ENCODE data around the gene DYRK1A.

DYRK1A gene

DNA sequence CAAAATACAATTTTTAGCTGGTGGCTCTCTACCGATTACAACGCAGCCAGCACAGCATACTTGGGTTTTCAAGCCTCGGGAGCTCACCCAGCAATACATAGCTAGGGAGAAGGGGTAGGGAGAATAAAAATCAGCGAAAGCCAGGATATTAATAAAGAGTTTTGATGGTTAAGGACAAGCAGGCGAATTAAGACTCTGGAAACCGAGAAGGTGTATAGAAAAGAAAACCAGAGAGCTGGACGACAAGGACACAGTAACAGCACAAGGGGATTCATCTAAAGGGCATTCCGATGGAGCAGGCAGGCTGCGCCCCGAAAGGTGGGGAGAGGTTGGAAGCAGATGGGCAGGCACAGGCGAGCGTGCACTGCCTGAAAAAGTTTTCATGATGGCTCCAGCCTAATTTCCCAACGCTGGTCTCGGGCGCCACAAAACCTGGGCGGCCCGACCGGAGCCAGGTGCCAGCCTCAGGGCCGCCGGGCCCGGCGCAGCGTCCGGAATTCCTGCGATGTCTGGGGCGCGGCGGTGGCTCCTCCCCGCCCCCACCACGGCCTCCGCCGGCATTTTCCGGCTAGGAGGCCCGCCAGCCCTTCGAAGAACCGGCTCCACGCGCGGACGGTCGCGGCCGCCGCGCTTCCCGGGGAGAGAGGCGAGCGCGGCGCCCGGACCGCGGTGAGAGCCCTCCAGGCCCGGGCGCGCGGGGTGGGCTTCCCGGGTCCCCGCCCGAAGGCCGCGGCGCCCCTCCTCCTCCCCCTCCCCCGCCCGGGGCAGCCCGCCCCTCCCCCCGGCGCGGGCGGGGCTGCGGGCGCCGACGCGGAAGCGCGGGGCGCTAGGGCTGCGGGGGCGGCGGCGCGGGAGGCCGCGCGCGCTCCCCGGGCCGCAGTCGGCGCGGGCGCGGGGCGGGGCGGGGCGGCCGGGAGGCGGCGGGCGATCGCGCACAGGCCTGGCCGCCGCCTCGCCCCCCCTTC, 774 bp upstream of the DYRK1A start:
- no peak for DNase-seq (ENCODE audit: low read depth, low spot score)

DNA sequence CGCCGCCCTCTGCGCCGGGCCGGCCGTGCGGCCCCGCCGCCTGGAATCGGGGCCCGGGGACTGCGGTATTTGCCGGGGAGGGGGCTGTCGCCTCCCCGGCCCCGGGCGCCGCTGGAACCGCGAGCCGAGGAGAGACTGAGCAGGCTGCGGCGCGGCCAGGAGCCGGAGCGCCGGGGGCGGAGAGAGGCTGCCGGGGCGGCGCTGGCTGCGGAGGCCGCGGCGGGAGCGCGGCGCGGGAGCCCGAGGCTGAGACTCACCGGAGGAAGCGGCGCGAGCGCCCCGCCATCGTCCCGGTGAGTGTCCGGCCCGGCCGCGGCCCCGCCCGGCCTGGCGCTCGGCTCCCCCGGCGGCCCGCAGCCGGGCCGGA, 746 bp downstream of the DYRK1A start:
- DNase-seq (ENCODE audit: low read depth, low spot score): no peak

DNA sequence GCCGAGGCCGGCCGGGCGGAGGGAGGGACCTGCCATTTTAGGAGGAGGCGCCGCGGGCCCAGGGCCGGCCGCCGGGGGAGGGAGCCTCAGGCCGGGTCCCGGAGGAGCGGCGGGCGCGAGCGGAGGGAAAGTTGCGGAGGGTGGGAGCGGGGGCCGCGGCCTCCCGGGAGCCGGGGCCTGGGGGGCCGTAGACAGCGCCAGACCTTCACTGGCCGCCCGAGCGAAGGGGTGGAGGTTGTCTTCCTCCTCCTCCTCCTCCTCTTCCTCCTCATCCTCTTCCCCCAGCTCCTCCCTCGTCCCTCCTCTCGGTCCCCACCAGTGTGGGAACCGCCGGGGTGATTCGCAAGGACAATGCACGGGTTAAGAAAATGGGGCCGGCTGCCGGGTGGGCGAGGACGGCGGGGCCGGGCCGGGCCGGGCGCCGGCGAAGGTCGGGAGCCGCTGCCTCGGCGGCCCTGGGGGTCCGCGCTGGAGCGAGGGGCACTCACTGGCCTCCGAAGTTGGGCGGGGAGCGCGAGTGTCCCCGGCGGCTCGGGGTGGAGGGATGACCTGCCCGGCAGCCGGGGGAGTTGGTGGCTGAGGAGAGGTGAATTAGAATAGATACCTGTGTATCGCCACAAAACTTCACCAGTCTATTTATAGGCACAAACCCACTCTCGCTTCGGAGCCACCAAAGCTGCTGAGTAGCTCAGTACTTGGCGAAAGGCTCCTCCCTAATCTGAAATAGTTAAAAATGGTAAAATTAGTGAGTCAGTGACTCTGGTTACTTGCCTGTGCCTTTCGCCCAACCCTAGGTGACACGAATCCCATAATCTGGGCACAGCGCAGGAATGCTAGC, 1.3 kb downstream of the DYRK1A start:
- DNase-seq (ENCODE audit: low read depth, low spot score): no peak

GRCh38 chr21:37368541-37369279, 2.1 kb downstream of the DYRK1A start:
- DNase-seq (ENCODE audit: low read depth, low spot score): no peak

DNA sequence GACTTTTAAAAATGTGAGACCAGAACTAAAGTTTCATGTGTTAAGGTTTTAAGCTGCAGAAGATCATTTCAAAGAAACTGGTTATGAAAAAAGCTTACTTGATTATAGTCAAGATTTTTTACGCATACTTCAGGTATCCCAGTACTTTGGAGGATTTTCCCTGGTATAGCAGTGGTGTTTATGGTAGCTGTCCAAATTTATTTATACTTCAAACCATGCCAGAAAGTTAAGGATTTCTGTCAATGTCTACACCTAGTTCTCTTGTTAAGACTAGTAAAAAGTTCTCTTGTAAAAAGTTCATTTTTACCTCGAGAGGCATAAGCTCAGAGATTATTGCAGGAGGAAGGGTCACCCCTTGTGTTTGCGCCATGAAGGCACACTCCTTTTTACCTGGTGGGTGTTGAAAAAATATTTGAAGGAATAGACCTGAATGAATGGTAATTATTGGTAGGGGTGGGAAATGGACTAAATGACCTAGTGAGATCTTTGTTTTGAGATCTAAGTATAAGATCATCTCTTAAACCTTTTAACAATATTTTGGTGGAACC, 2.8 kb downstream of the DYRK1A start:
- no peak for DNase-seq (ENCODE audit: low read depth, low spot score)

DNA sequence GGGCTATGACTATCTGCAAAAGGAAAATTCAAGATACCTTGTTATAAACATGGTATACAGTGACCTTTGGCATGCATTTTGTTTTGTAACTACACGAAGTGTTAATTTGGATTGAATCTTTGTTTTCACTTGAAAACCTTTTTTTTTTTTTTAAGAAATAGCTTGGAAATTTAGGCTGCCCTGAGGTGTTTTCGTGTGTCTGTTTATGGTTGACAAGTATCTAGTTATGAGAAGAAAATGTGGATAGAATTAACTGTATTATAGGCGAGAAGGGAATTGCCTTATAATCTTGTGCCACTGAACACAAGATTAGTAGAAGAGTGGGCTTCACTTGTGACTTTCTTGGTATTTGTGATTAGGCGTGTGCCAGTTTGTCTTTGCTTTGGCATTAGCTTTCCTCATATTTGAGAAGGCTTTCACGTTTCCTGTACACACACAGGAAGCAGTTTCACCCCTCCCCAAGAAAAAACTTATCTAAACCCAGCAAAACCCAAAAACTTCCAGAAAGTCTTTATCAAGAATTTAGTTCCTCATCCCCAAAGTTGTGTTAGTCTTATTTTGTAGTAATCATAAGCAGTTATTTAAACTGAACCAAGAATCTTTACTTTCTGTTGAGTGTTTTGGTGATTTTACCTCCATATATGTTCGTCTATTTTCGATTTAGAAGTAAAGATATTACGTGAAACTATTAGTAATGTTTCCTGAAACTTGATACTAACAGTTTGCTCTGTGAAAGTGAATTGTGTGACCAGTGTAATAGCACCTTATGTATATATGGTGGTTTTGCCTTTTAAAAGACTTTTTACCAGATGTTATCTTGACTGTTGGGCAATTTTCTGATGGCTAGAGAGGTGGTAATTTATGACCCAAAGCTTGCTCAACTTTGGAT, 3.8 kb downstream of the DYRK1A start:
- DNase-seq (ENCODE audit: low read depth, low spot score): no peak

DNA sequence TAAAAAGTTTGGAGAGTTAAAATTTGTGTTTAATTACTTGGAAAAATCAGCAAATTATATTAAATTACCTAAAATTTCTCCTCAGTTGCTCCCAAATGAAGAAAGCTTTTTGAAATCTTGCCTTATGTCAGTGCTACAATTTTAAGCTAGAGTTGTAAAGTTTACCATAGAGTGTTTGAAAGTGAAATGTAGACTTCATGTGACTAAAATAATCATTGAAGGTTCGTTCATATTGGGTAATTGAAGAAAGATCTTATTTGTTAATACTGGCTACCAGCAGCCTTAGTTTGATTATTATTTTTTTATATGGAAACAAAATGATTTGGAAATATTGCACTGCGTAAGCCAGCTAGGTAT, 4.4 kb downstream of the DYRK1A start:
- no peak for DNase-seq (ENCODE audit: low read depth, low spot score)

DNA sequence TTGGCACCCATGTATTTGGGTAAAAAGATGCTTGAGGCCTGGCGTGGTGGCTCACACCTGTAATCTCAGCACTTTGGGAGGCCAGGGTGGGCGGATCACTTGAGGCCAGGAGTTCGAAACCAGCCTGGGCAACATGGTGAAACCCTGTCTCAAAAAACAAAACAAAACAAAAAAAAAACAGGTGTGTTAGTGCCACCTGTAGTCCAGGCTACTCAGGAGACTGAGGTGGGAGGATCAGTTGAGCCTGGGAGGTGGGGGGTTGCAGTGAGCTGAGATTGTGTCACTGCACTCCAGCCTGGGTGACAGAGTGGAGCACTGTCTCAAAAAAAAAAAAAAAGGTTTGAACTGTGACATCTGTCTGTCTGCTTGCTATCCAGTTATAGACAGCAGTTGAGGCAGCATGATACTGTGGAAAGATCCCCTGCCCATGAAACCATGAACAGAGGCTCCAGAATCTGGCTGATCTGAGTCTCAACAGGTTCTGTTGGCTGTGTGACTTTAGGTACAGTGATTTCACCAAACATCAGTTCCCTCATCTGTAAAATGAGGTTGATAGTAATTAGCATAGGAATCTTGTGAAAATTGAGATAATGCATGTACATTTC, 5.7 kb downstream of the DYRK1A start:
- DNase-seq (ENCODE audit: low read depth, low spot score): no peak

DNA sequence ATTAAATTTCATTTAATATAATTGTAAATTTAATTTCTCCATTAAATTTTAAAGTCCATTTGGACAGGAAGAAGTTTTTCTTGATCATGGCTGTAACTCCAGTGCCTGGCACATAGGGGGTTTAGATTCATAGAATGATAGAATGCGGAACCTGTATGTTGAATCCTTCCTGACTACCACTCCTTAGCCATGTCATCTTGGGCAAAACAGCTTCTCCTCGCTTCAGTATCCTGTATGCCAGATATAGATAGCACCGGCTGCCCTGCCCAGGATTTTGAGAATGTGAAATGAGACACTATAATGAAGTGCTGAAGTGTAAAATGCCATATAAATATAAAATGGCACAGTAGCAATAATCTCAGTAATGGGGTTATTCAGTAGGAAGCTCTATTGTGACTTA, 6.4 kb downstream of the DYRK1A start:
- no peak for DNase-seq (ENCODE audit: low read depth, low spot score)

DNA sequence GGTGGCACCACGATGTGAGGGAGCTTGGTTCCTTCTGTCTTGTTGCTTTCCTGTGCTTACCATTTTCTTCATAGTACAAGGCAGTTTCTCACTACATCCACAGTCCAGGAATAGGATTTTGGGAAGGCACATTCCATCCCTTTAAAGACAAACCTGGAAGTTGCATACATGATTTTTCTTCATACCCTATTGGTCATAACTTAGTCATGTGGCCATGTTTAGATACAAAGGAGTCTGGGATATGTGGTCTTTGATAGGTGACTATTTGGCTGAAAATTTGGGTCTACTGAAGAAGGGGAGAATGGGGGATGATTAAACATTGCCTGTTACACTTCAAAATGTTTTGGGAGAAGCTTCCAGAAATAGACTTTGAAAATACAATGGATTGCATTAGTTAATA, 7.0 kb downstream of the DYRK1A start:
- no peak for DNase-seq (ENCODE audit: low read depth, low spot score)

- no peak for DNase-seq (ENCODE audit: low read depth, low spot score)
These were observed 7.5 kb downstream of the DYRK1A start for GRCh38 chr21:37374027-37374426.

- DNase-seq (ENCODE audit: low read depth, low spot score): no peak
These were observed 9.4 kb downstream of the DYRK1A start for GRCh38 chr21:37375866-37376574.

GRCh38 chr21:37378700-37379139, 12.1 kb downstream of the DYRK1A start:
- no peak for DNase-seq (ENCODE audit: low read depth, low spot score)

DNA sequence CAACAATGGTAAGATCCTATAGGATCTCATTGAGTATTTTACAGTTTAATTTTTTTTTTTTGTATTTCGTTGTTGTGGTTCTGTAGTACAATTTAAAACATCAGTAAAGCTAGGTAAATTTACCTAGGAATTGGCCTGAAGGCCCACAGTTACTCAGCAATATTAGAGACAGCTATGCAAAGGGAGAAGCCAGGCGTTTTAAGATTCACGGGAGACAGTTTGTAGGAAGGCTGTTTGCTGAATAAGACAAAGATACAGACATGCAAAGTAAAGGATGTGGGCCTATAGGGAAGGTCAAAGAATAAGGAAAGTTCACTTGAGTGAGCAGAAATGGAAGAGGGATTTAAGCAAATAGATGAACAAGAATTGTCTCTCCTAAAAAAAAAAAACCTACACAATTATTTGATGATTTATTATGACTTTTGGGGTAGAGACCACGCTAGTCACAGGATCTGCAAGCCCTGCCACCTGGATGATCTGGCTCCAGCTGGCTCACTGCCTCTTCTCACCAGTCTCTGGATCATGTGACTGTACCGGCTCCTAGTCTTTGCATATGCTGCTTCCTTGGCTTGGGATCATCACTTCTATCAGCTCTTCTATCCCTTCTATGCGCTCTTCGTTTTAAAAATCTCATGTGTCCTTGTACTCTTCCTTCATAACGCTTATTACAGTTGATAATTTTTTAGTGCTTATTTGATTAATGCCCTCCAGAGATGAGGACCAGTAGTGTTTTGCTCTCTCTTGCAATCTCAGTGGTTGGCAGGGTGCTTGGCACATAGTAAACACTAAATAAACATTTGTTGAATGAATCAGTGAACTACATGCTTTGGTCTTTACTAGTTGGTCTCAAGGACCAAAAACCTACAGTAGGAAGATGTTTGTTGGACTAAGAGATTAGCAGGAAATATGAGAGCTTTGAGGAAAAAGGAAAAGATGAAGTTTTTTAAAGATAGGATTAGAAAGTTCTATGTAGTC, 14.1 kb downstream of the DYRK1A start:
- DNase-seq (ENCODE audit: low read depth, low spot score): no peak

DNA sequence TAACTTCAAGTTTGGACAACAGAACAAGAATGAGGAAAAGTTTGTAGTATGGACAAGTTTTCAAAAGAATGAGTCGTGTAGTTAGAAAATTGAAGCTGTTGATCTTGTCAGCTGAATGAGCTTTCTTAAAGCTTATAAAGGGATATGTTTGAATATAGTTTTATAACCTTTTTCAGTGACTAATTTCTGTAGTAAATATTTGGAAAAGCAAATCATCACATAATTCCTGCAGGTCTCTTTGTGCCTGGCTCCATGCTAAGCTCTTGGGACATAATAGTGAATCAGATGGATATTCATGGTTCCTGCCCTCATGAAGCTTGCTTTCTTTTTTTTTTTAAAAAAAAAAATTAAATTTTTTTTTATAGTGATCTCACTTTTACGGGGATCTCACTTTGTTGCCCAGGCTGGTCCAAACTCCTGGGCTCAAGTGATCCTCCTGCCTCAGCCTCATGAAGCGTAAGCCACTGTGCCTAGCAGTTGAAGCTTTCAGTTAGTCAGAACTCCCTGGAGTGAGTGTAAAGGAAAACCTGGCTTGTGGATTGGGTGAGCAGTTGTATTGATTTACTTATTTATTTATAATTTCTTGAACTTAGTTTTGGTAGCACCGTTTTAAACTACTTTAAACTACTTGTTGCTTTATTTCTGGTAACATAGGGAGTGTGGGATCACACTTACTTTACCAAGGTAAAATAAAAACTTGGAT, 15.5 kb downstream of the DYRK1A start:
- no peak for DNase-seq (ENCODE audit: low read depth, low spot score)

GRCh38 chr21:37383086-37383485, 16.5 kb downstream of the DYRK1A start:
- DNase-seq (ENCODE audit: low read depth, low spot score): no peak

- no peak for DNase-seq (ENCODE audit: low read depth, low spot score)
These were observed 17.3 kb downstream of the DYRK1A start for GRCh38 chr21:37383784-37384311.

GRCh38 chr21:37384416-37384815, 17.8 kb downstream of the DYRK1A start:
- DNase-seq (ENCODE audit: low read depth, low spot score): no peak
